IPS-NIHi11 (cell line): ENCODE data around the gene APOL3.
"Not testable (repeated sequence)": the region's sequence is repeated elsewhere in the genome, so short reads cannot be mapped to it uniquely, and the experiment has no call there.

Experiments
- DNase-seq: peaks from one replicate; pipeline ENCODE4 v3.0.0; 2012; ENCODE audit warnings: mixed read lengths, low spot score

The APOL3 gene

GRCh38 chr22:36100908-36101307 is 59.6 kb downstream of the APOL3 start:
- DNase-seq: not testable (repeated sequence)

GRCh38 chr22:36100134-36100824 is 60.3 kb downstream of the APOL3 start:
- DNase-seq: no peak

- not testable (repeated sequence) for DNase-seq
Measured at GRCh38 chr22:36099561-36099960, 61.0 kb downstream of the APOL3 start.

- DNase-seq: no peak
Measured at GRCh38 chr22:36097880-36098279, 62.7 kb downstream of the APOL3 start.

GRCh38 chr22:36090772-36091171 is 69.8 kb downstream of the APOL3 start:
- DNase-seq: not testable (repeated sequence)
